GM21619 (cell line): ENCODE results near the gene MGRN1.

Experiments used
- ATAC-seq: cut with Tn5 transposase; IDR thresholded peaks from one replicate; pipeline ENCODE4 v1.9.1; 2021; ENCODE audit not compliant: unreplicated experiment

MGRN1 gene

DNA sequence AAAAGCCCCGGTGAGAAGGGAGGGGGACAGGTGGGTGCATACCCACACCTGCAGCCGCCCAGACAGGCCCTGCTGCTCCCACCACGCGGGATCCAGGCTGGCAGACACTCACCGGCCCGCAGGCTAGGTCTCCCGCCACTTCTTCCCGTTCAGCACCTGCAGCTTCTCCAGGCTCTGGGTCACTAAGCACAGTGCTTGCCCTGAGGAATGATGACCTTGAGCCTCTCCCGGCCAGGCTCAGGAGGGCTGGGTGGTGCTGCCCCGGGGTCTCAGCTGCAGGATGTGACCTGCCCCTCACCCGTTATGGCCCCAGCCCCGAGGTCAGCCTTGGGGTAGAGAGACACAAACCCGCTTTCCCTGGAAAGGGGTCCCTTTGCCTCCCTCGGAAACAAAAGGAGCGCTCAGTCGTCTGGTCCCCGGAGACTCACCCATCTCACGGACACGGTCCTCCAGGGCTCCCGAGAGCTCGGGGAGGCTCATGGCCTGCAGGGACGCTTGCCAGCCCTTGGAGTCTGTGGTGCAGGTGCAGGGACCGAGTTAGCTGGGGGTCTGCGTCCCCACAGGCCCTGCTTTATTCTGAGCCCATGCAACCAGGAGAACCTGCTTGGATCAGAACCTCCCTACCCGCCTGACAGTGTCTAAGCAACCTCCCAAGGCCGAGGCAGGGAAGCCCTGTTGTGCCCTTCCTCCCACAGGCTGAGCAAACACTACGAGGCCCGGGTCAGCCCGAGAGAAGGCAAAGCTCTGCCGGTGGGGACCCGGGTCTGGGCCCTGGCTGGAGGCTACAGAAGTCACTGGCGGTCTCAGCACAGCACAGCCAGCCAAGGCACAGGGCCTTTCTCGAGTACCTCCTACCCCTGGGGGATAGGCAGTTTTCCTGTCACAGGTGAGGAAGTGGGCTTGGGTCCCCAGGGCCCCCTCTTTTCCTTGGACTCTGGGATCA is 72.5 kb downstream of the MGRN1 start:
- no peak for ATAC-seq

DNA sequence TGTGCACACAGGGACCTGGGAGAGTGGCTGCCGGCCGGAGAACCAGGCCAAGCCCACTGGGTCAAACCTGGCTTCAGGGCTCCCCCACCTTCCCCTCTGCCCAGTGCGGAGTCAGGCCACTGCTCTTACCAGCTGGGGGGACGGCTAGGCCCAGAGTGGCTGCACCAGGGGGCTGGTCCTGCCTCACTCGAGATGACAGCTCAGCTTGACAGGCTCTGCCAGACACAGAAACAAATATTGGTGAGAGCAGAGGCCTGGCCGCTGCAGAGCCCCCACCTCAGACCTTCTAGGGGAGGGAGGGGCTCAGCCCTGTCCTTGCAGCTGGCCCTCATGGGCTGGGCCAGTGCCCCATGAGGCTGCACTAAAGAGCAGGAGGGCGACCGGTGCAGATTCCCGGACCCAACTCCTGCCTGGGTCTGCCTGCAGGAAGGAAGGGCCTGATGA is 73.2 kb downstream of the MGRN1 start:
- no peak for ATAC-seq

DNA sequence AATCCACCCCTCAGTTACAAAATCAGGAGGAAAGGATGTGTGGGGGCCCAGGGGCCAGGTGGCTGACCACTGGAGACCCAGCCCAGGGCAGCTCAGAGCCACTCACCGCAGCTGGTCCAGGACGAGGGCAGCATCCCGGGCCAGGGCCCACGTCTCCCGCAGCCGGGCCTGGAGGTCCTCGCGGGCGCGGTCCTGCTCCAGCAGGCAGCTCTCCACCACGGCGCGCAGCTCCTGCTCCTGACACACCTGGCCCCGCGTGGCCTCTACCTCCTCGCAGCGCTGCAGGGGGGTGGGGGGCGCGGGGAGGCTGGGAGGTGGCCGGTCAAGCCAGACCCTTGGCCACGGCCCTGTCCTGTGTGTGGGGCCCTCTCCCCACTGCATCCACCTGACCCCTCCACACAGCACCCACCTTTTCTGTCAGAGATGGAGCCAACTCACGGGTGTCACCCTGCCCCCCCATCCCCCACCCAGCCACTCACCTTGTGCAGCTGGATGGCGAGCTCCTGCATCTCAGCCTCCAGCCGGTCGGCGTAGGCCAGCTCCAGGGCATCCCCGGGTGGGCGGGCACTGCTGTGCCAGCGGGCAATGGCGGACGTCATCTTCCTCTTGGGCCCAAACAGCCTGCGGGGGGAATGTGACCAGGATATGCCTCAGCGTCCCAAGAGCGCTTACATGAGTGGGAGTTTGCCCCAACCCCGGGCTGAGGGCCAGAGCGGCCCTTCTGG is 73.9 kb downstream of the MGRN1 start:
- ATAC-seq, result no peak

DNA sequence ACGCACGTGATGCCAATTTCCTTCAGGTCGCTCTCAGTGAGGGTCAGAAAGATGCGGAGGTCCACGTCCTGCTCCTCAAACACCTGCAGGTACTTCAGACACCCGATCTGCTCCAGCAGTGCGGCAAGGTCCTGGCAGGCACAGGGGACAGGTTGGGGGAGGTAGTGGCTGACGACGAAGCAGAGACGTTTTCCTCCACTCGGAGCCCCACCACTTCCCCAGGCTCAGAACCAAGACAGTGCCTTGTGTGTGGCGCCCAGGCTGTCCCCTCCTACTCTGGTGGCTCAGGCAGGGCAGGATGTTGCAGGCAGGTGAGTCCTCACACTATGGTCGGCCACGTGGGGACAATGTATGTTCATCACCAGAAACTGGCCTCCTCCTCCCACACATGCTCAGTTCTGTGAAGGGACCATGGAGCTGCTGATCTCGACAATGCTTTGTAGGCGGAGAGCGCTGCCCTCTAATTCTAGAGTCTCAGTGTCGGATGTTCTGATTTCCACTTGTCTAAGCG is 74.5 kb downstream of the MGRN1 start:
- no peak for ATAC-seq

DNA sequence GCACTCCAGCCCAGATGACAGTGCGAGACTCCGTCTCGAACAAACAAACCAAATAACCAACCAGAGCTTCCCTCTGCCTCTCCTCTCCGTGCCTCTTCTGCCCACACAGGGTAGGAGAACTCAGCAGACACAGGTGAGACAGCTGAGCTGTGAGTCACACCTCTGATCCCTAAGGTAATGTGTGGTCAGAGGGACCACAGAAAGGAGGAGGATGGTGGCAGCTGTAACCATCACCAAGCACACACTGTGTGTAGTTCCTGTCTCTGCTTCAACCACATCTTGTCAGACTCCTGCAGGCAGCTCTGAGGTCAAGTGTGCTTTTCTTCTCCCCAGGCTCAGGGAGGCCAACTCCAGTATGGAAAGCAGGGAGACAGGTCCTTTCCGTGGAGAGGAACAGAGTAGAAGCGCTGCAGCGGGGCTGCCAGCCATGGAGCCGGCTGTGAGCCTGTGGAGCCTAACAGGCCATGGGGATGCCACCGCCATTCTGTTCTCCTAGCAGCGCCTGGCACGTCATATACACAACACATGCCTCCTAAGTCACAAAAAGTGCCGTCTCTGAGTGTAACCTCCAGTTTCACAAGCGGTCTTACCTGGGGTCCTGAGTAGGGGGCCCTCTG is 75.9 kb downstream of the MGRN1 start:
- ATAC-seq, result no peak

DNA sequence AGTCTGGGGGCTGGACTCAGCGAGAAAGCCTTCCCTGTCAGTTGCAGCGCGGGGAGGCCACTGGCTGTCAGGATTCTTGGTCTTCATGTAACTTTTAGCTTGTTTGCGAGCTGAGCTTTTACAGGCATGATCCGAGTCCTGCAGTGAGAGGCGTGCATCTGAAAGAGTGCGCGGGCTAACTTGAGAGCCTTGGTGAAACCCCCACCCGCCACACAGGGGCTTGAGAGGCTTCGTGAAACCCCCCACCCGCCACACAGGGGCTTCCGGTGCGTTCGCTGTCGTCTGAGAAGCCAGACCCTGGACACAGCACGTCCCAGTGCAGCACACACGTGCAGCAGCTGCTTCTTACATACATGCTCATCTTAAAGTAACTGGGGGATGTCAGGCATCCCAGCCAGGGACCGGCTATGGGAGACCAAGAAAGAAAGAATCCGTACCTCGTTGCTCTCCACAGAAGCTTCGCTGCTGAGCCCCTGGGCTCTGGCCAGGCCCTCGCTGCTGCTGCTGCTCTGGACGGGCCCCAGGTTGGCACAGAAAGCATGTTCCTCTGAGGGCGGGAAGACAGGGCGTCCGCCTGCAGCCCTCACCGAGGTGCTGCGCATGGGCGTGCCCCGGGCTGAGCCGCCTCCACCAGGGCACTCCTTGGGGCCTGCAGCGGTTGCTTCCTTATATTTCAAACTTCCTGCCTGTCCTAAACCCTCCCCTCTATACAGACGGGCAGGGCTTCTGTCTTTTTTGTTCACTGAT is 76.5 kb downstream of the MGRN1 start:
- ATAC-seq, result no peak

DNA sequence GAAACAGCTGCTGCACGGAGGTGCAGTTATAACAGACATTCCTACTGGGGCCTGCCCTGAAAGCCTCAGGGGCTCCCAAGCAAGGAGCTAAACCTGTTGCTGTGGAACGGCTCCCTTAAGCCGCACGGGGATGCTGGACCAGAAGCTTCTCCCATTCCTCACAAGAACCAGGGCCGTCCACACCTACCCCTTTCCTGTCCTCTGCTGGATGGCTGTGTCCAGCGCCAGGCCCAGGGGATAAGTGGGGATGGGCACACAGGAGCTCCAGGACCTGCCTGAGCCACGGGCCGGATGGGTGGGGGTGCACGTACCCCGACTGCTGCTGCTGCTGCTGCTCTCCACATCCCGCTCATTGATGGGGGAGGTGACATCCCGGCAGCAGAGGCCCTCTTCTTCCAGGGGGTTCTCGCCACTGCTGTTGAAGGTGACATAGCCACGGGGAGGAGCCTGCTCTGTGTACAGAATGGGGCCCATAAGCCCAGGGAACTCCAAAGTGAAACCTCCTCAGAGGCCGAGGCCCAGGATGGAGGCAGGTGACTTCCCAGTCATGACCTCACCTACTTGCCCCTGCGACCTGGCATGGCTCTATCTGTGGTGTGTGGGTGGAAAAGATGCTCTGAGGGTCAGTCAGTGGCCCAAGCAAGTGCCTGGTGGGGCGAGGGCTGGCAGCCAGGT is 77.3 kb downstream of the MGRN1 start:
- ATAC-seq, result no peak

DNA sequence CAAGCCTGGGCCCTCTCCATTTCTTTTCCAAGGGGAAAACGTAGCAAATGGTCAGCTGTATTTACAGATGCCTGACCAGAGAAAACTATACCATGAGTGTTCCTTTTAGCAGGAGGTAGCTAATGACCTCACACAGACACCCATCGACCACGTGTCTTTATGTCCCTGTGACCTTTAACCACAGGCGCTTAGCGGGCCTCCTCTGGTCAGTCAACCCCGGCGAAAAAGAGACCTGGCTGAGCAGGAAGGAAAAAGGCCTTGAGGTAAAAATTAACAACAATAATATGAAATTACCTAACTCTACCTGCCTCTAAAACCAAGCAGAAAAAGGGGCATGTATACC is 77.8 kb downstream of the MGRN1 start:
- ATAC-seq, result no peak

DNA sequence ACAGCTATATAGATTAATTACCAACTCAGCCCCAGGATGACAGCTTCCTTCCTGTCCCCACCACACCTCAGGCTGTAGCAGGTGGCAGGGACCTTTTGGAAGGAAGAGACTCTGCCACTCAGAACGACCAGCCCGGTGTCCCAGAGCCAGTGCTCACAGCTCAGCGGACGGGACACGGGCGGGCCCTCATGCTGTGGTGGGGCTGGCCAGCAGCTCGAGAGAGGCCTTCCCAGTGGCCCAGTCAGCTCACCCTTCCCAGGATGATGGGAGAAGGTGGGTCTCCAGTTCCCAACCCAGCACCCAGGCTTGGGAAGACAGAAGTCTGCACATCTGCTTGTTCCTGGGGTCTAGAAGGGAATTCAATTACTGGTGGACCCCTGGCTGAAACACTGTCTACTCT is 79.3 kb downstream of the MGRN1 start:
- ATAC-seq, result no peak

DNA sequence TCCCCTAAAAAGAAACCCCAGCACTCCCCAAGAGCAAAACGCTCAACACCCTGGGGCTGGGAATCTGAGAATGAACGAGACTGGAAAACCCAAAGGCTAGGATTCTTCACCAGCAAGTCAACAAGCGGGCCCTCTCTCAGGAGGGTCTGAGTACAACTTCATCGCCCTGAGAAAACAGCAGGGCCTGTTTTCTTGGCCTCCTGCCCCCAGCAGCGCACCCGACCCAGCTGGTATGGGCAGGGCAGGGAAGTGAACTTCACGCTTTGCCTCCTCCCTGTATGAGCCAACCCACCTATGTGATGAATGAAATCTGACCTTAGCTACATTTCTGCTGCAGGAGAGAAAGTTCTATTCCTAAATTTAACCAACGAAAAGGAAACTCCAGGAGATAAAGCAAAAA is 79.9 kb downstream of the MGRN1 start:
- ATAC-seq, result no peak

DNA sequence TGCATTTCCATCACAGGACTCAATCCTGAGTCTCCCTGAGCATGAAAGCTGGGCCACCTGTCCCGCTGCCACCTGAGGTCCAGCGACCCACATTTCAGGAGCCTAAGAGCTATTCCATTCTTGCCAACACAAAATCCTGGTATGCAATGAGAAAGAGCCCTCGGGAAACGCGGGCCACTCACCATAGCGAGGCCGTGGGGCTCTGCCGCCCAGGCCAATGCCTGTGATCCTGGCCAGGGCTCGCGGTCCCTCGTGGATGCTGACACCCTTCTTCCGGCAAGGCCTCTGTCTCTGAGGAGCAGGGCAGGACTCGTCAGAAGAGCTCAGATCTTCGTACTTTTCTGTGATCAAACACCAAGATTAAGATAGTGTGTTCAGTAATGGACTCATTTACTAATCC is 80.3 kb downstream of the MGRN1 start:
- no peak for ATAC-seq

DNA sequence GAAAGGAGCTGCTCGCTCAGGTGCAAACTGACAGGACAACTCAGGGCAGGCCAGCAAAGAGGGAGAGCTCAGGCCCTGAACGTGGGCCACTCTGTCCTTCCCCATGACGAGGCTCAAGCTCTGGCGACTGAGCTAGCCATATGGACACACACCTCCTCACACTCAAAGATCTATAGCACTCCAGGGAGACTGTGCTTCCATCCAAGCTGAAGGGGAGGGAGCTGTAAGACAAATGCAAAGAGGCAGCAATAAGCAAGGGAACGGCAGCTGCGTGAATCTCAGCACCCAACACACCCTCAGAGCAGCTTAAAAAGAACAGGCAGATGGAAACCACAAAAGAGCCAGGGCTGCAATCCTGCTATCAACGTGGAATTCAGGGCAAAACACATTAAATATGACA is 82.2 kb downstream of the MGRN1 start:
- no peak for ATAC-seq

DNA sequence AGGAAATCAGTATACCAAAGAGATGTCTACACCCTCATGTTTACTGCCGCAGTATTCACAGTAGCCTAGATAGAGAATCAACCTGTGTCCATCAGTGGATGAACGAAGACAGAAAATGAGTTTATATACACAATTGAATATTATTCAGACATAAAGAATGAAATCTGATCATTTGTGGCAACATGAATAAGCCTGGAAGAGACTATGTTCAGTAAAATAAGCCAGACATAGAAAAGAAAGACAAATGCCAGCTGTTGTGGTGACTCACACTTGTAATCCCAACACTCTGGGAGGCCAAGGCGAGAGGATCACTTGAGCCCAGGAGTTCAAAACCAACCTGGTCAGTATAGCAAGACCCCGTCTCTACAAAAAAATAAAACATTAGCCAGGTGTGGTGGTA is 84.9 kb downstream of the MGRN1 start:
- ATAC-seq, result no peak

DNA sequence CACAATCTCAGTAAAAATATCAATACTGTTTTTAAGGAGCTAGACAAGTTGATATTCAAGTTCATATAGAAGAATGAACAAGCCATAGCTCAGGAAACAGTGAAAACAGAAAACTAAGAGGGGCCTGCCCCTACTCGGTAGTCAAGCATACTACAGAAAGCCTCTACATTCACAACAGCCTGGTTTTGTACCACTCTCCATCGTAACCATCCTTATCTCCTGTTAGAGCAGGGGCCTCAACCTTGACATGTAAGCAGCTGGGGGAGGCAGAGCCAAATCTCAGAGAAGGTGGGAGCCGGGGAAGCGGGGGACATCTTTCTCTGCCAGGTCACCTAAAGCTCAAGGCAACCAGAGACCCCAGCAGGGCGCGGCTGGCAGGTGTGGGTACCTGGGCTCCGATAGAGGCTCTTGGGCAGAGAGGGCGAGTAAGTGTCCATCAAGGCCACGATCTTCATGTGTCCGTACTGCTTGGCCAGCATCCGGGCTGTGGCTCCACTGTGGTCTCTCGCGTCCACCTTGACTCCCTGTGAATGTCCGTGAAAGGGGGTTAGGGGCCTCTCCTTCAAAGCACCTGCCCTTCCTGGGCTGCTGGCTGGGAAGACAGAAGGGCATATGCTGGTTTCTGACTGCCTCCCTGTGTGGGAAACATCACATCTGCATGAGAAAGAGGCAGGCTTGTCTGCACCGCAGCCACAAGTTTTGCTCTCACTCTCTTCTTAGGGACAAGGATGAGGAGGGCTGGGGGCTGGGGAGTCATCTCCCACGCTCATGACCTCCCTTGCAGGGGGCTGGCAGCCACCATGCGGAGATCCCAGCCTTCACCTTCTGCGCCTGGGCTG is 89.3 kb downstream of the MGRN1 start:
- ATAC-seq, result no peak

DNA sequence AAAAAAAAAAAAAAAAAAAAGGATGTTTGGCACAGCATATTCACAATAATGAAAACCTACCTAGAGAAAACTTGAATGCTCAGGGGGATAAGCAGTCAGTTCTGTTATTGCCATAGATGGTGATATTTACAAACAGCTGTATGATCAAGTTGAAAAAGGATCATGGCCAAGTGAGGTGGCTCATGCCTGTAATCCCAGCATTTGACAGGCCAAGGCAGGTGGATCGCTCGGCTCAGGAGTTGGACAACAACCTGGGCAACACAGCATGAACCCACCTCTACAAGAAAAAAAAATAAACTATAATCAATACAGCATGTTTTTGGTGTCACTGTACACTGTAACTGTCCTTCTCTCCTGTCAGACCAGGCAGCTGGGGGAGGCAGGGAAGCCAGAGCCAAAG is 90.4 kb downstream of the MGRN1 start:
- ATAC-seq, result no peak

DNA sequence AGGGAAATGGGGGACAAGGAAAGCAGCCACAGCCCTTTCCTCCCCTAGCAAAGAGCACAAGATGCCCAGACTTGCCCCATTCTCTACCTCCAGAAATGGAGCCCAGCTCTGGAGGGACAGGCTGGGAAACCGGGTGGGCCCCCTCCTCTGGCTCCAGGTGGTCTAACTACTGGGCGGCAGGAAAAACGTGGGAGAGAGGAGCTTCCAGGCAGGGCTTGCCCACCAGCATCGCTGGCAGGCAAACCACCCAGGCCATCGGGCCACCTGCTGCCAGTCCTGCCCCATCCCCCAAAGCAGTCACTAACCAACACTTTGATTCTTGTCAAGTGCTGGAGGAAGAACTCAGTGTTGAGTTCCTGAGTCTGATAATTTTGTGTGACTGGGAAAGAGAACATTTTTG is 93.8 kb downstream of the MGRN1 start:
- ATAC-seq, result no peak

DNA sequence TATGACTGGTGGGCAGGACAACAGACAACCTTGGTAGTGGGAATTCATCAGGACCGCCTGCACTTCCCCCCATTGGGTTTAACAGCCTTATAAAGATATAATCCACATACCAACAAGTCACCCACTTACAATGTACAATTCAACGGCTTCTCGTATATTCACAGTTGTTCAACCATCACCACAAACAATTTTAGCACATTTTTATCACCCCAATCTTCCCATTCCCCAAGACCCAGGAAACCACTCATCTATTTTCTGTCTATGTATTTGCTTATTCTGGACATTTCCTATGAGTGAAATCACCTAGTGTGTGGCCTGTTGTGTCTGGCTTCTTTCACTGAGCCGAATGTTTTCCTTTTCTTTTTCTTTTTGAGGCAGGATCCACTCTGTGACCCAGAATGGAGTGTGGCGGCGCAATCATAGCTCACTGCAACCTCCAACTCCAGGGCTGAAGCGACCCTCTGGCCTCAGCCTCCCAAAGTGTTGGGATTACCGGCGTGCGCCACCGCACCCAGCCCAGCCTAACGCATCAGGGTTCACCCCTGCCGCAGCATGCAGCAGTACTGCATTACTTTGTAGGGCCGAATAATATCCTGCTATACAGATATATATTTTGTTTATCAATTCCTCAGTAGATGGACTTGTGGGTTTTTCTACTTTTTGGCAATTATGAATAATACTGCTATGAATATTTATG is 98.6 kb downstream of the MGRN1 start:
- no peak for ATAC-seq

DNA sequence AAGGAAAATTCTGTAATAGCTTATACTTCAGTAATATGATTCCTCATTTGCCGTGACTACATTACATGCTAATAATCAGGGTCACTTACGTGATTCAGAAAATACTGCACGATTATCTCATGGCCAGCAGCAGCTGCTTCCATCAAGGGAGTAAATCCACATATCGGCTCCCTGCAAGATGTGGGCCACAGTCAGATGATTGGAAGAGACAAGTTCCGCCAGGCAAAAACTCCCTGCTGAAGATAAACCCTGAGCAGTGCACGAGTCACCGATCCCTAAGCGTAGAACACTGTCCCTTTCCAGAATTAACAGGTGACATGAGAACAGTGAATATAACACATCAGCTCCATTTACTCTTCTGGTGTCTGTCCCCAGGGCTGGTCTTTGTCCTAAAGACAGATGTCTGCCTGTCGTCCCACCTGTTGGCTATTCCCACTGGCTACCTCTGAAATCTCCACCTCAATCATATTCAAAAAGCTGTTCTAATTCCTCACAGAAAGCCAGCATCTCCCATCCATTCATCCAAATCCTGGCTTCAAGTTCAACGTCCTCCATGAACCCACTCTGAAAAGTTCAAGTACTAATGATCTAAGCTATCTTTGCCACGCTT is 100.1 kb downstream of the MGRN1 start:
- no peak for ATAC-seq

DNA sequence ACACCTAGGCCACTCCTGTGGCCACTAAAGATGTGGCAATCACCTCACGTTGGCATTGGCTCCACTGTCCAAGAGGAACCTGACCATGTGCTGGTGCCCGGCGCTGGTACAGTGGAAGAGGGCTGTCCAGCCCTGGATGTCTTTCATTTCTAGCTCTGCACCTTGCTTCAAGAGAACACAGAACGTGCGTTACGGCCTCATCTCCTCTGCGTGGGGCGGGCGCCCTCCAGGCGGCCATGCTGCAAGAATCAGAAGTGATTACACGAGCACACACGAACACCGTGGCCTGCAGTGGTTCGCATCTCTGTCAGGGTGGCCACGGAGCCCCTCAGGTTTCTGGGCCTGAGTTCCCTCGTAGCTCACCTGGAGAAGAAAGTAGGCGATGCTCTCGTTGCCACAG is 102.0 kb downstream of the MGRN1 start:
- ATAC-seq, result no peak
